GM03348 (cell line): ENCODE measurements around the gene LUC7L3.
"Not testable (repeated sequence)": the region's sequence is repeated elsewhere in the genome, so short reads cannot be mapped to it uniquely, and the experiment has no call there.

Experiments
- DNase-seq: peaks from one replicate; pipeline ENCODE4 v3.0.0; 2012; ENCODE audit warnings: low spot score

The LUC7L3 gene, protein sequence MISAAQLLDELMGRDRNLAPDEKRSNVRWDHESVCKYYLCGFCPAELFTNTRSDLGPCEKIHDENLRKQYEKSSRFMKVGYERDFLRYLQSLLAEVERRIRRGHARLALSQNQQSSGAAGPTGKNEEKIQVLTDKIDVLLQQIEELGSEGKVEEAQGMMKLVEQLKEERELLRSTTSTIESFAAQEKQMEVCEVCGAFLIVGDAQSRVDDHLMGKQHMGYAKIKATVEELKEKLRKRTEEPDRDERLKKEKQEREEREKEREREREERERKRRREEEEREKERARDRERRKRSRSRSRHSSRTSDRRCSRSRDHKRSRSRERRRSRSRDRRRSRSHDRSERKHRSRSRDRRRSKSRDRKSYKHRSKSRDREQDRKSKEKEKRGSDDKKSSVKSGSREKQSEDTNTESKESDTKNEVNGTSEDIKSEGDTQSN

DNA sequence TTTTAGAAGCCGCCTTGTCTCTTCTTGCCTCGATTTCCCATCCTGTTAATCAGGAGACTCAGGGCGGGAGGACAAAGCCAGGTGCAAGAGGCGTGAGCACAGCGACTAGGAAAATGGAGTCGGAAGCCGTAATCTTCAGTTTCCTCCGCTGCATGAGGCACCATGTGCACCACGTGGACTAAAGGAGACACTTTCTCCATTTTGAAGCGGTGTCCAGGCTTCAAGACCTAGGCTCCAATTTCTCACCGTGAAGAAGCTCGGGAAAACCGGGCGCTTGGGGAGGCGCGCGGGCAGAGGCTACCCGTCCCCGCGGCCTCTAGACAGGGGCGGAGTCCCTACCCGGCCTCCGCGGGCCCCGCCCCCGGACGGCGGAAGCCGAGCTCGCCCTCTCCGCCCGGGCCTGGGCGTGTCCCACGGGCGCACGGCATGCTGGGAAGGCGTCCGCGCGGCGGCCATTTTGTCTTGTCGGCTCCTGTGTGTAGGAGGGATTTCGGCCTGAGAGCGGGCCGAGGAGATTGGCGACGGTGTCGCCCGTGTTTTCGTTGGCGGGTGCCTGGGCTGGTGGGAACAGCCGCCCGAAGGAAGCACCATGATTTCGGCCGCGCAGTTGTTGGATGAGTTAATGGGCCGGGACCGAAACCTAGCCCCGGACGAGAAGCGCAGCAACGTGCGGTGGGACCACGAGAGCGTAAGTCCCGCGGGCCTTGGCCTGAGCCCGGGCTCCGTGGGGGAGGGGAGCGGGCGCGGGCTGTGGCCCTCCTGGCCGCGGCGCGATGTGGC is at the start of gene LUC7L3:
Gene LUC7L3, plus strand, starts transcription at position 460 of the 780 bp plus-strand sequence. Its CDS starts 130 bp downstream, at position 590.
- peak; percentile 99 for DNase-seq

DNA sequence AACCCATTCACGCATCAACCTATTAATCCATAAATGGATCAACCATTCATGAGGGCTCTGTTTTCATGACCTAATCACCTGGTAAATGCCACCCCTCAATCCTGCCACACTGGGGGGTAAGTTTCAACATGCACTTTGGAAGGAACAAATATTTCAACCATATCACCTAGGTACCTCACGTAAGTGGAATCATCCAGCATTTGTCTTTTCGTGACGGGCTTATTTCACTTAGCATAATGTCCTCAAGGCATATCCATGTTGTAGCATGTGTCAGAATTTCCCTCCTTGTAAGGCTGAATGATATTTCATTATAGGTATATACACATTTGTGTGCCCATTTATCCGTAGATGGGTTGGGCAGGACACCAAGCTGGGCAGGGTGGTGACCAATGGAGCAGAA is 47.3 kb upstream of the LUC7L3 start:
- DNase-seq = no peak

DNA sequence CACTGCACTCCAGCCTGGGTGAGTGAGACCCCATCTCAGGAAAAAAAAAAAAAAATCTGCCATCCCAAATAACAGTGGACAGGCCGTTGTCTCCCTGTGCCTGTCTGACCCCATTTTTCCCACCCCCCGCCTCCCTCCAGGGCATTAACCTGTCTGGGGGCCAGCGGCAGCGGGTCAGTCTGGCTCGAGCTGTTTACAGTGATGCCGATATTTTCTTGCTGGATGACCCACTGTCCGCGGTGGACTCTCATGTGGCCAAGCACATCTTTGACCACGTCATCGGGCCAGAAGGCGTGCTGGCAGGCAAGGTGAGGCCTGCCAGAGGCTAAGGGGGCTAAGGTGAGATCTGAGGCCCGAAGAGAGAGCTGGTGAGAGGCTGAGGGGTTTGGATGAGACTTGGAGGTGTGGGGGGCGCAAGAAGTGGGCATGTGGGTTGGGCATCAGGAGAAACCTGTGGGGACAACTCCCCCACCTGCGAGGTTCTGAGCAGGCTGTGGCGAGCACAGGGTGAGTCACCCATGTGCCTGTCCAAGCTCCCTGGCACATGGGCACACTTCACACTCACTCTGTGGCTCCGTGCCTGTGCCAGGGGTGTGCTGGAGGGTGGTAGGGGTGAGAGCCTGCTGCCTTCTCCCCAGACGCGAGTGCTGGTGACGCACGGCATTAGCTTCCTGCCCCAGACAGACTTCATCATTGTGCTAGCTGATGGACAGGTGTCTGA is 46.4 kb upstream of the LUC7L3 start:
- DNase-seq = no peak

DNA sequence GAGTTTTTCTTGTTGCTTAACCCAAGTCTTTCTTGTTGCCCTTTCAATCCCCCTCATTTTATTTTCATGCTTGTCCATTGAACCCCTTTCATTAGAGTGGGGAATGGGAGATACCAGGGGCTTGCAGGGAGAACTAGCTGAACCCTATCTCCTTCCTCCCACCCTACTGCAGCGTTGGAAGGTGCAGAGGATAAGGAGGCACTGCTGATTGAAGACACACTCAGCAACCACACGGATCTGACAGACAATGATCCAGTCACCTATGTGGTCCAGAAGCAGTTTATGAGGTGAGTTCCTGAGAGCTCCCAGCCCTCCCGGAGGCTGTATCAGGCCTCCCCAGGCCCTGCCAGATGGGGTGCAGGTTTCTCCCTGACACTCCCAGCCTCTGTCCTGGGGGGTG is 44.2 kb upstream of the LUC7L3 start:
- DNase-seq = no peak

DNA sequence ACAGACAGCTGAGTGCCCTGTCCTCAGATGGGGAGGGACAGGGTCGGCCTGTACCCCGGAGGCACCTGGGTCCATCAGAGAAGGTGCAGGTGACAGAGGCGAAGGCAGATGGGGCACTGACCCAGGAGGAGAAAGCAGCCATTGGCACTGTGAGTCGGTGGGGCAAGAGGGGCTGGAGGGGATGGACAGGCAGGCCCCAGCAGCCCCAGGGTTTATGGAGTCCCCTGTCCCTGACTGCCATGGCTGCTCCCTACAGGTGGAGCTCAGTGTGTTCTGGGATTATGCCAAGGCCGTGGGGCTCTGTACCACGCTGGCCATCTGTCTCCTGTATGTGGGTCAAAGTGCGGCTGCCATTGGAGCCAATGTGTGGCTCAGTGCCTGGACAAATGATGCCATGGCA is 43.8 kb upstream of the LUC7L3 start:
- no peak for DNase-seq

DNA sequence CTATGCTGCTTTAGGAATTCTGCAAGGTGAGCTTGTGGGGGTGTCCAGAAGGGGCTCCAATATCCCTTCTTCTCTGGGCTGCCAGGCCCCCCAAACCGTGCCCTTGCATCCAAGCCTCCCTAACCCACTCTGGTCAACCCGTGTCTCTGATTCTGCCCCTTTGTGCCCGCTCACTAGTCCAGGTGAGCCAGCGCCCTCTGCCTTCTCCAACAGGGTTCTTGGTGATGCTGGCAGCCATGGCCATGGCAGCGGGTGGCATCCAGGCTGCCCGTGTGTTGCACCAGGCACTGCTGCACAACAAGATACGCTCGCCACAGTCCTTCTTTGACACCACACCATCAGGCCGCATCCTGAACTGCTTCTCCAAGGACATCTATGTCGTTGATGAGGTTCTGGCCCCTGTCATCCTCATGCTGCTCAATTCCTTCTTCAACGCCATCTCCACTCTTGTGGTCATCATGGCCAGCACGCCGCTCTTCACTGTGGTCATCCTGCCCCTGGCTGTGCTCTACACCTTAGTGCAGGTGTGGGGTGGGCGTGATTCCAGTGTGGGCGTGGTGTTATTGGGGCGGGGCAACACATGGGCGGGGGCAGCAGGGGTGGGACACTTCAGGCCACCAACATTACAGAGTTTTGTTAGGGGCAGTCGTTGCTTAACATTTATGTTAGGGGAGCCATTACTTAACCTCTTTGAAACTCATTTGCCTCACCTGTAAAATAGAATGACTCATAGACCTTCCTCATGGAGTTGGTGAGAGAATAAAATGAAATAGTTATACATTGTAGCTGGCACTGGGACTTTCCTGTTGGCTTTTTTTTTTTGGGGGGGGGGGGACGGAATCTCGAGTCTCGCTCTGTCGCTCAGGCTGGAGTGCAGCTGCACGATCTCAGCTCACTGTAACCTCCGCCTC is 43.1 kb upstream of the LUC7L3 start:
- DNase-seq = no peak

DNA sequence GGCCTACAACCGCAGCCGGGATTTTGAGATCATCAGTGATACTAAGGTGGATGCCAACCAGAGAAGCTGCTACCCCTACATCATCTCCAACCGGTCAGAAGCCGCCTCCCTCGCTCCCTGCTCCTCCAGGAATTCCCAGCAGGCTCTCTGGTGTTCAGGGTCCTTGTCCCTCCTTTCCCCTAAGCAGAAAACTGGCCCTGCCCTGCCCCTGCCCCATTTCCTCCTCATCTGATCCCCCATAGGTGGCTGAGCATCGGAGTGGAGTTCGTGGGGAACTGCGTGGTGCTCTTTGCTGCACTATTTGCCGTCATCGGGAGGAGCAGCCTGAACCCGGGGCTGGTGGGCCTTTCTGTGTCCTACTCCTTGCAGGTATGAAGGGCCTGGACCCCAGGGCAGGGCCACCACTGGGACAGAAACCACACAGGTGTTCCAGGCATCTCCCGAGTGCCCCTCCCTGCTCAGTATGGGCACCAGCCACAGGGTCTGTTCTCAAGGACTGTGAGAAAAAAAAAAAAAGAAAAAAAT is 41.5 kb upstream of the LUC7L3 start:
- no peak for DNase-seq

DNA sequence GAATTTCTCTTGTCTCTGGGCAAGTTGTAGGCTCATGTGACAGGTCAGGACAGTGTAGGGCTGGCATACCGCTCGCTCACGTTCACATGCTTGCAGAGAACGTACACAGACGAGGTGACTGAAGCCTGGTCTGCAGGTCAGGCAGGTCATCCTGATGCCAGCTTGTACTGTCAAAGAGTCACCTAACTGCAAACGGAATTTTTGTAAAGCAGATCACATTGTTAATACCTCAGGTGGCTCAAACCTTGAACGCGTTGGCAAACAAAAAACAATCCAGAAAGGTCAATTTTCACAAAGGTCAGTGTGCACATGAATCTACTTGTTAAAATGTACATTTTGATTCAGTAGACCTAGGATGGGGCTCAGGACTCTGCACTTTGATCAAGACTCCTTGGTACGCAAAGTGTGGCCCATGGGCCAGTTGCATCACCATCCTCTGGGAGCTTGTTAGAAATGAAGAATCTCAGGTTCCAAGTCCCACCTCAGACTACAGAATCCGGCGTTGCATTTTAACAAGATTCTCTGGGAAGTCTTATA is 40.3 kb upstream of the LUC7L3 start:
- no peak for DNase-seq

DNA sequence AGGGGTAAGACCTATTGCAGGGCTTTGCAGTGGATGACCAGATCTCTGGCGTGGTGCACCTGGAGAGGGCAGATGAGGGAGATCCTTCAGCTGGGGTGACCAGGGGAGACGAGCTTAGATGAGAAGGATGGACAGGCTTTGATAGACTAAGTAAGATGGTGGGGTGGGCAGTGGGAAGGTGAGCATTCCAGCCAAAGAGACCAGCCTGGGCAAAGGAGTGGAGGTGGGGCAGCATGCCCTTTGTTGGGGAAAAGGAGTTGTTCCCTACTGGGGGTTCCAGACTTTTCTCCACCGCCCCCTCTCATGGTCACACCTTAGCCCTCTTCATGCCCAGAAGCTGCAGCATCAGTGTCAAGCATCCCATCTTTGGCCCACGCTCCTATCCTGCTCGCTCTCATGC is 39.3 kb upstream of the LUC7L3 start:
- DNase-seq = no peak

DNA sequence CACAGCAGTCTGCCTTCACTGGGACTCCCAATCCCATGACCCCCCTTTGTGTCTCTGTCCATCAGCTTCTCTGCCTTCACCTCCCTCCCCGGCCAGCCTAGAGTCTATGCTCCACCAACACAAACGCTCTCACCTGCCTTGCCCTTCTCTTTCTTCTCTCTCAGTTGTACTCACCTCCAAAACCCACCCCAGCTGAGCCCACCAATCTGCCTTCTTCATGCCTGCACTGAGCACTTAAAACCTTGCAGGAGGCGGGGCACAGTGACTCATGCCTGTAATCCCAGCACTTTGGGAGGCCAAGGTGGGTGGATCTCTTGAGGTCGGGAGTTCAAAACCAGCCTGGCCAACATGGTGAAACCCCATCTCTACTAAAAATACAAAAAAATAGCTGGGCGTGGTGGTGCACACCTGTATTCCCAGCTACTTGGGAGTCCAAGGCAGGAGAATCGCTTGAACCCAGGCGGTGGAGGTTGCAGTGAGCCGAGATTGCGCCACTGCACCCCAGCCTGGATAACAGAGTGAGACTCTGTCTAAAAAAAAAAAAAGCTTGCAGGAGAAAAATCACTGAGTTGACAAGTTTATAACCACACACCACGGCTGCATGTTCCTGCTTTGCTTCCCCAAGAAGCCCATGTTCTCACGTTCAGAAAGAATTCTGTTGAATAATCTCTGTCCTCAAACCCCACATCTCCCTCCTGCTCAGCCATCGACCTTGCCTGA is 38.7 kb upstream of the LUC7L3 start:
- not testable (repeated sequence) for DNase-seq

DNA sequence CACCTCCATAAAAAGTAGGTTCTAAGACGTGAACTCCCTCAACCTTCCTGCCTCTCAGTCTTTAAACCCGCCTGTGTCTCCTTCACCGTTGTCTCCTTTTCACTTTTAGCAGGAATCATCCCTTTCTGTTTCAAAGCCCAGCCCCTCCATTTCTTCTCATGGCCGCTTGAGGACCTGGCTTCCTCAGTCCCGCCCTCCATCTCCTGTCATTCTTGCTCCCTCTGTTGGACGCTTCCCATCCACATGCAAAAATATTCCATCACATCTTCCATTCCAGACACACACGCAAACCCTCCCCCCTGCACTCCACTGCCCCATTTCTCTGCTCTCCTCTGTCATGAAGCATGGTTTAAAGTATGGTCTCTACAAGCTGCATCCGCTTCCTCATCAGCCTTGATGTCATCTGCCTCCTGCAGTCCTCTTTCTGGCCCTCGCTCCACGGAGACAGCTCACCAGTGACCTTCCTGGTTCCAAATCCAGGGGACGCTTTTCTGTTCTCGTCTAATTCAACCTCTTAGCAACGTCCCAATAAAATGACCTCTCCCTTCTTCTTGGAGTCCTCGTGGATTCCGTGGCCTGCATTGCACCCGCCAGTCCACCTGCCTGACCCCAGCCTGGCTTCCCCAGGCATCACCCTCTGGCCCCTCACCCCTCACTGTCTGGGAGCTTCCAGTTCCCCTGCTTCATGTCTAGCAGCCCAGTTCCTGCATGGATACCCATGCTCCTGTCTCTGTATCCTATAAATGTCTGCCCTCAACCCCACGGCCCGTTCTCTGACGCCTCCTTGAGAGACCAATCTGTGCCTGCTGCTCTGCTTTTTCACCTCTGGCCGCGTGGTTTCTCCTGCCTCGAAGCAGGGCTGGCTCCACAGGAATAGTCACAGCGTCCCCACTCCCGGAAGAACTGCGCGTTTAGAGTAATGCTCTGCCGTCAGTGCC is 37.9 kb upstream of the LUC7L3 start:
- peak; percentile 88 for DNase-seq

DNA sequence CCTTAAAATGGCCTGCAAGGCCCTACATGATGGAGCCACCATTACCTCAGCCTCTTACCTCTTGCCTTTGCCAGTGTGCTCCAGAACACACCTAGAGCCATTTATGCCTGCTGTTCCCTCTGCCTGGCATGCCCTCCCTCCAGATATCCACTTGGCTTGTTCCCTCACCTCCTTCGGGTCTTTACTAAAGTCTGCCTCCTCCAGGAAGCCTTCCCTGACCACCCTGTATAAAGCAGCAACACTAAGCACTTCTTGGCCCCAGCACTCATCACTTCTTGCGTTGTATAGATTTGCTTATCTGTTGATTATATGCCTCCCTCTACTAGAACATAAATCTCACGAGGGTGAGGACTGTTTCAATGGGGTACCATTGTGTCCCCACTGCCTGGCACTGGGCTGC is 37.0 kb upstream of the LUC7L3 start:
- no peak for DNase-seq

DNA sequence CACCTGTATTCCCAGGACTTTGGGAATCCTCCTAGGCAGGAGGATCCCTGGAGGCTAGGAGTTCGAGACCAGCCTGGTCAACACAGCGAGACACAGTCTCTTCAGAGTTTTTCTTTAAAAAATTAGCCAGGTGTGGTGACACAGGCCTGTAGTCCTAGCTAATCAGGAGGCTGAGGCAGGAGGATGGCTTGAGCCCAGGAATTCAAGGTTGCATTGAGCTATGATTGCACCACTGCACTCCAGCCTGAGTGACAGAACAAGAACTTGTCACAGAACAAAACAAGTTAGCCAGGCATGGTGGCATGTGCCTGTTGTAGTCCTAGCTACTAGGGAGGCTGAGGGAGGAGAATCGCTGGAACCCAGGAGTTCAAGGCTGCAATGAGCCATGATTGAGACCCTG is 36.5 kb upstream of the LUC7L3 start:
- DNase-seq = no peak

DNA sequence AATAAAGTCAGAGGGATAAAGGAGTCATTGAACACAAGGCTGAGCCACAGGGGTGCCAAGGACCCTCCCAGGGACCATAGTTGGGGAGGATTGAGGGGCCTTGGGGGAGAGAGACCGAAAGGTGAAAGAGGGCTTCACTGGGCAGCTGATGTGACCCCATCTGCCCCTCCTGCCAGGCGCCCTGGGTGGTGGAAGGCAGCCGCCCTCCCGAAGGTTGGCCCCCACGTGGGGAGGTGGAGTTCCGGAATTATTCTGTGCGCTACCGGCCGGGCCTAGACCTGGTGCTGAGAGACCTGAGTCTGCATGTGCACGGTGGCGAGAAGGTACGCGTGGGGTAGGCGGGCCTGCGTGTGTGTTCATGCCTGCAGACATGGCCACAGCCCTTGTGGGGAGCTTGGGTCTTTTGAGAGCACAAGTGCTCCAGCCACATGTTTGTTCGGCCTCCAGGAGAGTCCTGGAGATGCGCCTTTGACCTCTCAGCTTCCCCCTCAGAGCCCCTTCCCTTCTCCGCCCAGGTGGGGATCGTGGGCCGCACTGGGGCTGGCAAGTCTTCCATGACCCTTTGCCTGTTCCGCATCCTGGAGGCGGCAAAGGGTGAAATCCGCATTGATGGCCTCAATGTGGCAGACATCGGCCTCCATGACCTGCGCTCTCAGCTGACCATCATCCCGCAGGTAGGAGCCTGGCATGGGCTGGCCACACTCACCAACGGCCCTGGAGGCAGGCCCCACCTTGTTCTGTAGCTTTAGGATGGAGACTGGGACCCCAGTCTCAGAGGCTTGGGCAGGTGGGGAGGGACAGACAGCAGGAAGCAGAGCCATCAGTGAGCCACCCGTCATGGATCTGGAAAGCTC is 35.7 kb upstream of the LUC7L3 start:
- no peak for DNase-seq

DNA sequence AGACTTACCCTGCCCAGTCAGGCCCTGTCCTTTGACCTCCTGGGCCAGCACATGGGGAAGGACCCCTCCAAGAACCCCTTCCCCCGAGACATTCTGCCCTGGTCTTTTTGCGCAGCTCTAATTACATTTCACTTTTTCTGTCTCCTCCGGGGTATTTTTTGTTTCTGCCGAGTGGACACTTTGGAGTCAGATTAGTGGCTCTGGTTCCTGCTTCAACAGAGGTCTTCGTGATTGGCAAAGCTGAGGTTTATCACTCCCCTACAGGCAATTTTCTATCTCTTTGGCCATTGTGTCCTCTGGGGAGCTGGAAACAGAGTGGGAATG is 35.2 kb upstream of the LUC7L3 start:
- no peak for DNase-seq

DNA sequence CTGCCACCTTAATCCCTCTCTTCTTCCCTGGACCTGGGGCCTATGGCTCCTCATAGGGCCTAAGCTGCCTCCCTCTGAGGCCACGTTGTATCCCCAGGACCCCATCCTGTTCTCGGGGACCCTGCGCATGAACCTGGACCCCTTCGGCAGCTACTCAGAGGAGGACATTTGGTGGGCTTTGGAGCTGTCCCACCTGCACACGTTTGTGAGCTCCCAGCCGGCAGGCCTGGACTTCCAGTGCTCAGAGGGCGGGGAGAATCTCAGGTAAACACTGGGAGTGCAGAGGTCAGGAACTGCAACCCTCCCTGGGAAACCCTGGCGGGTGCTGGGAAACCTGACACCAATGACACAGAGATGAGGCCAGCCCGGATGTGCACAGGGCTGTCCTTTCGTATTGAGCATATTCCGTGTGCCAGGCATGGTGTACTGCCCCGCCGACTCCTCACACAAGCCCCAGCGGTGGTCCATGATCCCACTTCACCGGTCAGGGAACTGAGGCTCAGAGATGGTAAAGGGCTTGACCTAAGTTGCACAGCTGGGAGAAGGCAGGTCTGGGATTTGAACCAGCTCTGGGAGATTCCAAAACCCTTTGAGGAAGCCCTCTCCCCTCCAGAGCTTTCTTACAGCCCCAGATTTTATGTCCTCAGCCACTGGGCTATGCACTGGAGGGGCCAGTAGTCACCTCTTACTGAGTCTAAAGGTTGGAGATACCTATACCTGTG is 34.6 kb upstream of the LUC7L3 start:
- DNase-seq = no peak

DNA sequence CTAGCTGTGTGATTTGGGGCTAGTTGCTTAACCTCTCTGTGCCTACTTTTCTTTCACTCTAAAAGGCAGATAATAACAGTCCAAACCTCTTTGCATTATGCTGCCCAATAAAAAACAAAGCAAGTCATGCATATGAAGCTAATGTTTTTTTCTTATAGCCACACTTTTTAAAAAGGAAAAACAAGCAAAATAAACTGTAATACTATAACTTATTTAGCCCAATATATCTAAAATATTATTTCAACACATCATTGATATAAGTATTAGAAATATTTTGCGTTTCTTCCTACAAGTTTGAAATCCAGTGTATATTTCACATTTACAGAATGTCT is 34.1 kb upstream of the LUC7L3 start:
- no peak for DNase-seq
